ENCODE measurements around the gene RPL27A.

The RPL27A gene

DNA sequence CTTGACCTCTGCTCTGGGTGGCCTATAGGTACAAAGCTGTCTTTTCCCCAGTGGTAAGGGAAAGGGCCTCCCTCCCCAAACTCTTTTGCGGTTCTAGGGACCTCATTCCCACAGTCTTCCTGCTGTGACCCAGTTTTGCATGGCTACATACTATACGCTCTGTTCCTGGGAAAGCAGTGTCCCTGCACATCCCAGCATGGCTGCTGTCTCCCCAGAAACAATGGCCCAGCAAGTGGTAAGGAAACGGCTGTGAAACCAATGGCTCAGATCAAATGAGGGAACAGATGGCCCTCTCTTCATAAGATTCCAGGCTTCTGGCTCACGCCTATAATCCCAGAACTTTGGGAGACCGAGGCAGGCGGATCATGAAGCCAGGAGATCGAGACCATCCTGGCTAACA is 41.1 kb downstream of the RPL27A start:
- FAIRE-seq: no peak

DNA sequence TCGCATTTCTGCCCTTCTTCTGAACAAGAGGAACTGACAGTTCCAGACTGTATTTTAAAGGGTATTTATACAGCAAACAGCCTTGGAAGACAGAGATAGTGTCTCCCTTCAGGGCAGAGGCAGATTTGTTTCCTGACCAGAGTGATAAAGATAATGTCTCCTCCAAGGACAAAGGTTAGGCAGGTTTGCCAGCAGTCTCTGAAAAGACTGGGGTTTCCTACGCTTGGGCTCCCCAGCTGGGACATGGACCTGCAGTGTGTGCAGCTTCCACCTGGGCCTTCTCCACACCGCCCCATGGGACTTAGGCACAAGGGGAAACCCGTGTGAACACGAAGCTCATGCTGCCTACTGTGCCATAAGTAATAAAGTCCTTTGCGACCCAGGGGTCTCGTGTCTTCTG is 42.1 kb downstream of the RPL27A start:
- no peak for FAIRE-seq

GRCh38 chr11:8726395-8726794 is 43.8 kb downstream of the RPL27A start:
- no peak for FAIRE-seq

- no peak for FAIRE-seq
Observed at GRCh38 chr11:8728563-8728962, 46.0 kb downstream of the RPL27A start.

- FAIRE-seq: no peak
Observed at GRCh38 chr11:8729067-8729466, 46.5 kb downstream of the RPL27A start.

DNA sequence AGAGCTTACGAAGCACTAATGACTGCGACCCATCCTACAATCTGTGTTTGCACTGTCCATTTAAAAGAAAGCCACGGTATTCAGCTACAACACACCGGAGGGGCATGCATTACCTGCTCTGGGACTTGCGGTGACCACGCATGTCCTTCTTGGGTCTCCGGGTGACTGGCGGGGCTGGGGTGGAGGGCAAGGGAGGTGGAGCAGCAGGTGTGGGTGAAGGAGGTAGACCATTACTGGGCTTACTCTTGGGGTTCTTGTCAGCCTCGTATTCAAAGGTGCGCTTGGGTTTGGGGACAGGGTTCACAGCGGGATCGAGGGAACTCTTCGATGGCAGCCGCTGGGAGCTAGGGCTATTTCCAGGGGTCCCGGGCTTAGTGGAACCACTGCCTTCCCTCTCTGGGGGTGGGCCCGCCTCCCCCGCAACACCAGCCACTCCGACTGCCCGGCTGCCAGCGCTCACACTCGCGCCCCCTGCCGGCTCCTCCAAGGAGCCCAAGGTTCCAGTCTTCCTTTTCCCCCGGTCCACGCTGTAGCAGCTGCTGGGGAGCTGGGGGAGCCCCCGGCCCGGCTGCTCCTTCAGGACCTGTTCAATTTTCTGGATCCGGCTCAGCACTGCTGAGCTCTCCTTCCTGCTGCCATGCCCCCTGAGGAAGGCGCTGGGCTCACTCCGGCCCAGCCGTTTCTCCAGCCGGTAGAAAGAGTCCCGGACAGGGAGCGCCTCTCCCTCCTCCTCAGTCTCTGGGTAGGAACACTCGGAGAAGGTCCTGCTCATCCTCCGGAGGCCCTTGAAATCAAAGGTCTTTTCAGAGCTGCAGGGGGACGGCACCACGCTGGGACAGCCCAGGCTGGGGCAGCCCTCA is 47.5 kb downstream of the RPL27A start:
- no peak for FAIRE-seq

DNA sequence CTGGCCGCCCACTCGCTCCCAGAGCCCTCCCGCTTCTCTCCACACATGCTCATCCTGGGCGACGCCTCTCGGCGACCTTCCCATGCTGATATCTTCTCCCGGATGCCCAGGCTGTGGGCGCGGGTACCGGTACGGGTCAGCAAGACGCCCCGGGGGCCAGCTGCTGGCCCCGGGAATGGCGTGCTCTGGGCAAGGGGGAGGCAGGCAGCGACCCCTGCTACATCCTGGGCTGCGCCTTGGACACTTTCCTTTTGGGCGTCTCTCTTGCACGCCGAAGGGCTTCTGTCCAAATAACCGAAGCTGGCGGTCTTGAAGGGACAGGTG is 48.1 kb downstream of the RPL27A start:
- FAIRE-seq: no peak

GRCh38 chr11:8731647-8732323 is 49.2 kb downstream of the RPL27A start:
- no peak for FAIRE-seq

DNA sequence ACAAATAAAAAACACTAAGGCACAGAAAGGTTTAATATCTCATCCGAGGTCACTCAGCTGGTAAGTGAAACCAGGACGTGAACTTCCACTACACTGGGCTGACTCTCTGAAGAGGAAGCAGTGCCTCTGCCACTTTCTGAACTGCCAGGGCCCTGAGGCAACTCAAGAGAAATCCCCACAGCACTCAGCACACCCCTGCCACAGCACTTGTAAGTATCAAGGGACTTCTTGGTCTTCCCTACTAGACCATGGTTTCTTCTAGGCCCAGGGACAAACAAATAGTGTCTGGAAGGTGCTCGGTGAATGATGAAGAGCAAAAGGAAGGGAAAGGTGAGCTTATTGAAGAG is 49.7 kb downstream of the RPL27A start:
- no peak for FAIRE-seq

DNA sequence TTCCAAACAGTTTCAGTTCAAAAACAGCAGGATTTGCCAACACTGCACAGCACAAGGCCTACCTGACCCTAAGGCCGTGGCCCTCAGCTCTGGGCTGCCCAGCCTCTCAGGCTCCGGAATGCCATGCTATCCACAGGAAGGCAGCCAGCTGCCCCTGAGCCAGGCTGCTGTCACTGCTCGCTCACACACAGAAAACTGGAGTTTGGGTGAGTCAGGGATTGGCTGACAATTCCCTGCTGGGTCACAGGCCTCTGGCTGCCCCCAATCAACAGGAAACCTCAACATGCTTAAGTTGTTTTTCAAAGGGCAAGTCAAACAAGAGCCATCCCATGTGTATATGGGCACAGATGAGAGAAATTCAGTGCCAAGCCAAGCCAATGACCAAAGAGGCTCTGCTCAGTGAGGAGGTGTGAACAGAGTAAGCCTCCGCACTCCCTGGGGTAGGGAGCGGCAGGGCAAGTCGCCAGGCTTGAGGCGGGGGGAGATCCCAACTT is 50.2 kb downstream of the RPL27A start:
- FAIRE-seq: no peak

DNA sequence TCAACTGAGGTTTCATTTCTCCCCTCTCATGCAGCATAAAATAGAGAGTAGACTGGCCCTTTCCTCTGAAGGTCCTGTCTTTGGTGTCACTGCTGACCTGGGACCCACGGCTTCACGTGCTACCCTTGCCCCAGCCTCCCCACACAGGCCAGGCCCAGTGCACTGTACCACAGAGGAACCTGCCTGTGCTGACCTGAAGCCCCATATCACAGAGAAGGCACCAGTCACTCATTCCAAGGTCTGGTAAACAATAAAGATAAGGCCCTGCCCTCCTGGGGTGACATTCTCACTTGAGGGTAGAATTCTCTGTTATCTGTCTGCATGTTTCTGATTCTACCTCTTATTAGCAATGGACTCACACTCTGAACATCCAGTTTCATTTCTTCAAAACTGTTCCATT is 51.3 kb downstream of the RPL27A start:
- no peak for FAIRE-seq

DNA sequence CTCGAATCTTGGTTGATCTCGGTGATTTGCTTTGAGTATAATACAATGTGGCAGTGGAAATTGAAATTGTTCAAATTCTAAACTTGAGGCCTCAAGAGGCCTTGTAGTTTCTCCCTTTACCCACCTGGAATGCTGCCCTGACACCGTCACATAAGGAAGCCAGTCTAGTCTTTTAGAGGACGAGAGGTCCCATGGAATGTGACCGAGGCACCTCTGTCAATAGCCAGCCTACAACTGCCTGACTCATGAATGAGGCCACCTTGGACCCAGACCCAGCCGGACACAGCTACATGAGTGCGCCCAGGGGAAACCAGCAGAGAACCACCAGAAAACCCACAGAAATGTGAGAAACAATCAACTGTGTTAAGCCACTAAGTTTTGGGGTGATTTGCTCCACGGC is 52.5 kb downstream of the RPL27A start:
- FAIRE-seq: no peak

GRCh38 chr11:8739309-8739793 is 56.8 kb downstream of the RPL27A start:
- no peak for FAIRE-seq

Data from G401.6 (cell line).